OCI-LY7 (cell line): ENCODE data around the gene LMX1B.

Experiments
- EZH2phosphoT487 ChIP-seq: fragments of 200-600 bp; sonication (generic); IDR thresholded peaks from 2 replicates; pipeline ENCODE4 v1.6.1; 2018; ENCODE audit warnings: low read depth, borderline replicate concordance, mild to moderate bottlenecking, mixed run types, antibody characterized with exemption, low read length, moderate library complexity, mixed read lengths
- TF ChIP-seq, protein P1 (sequence below): fragments of 200-600 bp; sonication (generic); conservative IDR thresholded peaks from 2 replicates; pipeline ENCODE4 v1.5.1; 2014; ENCODE audit warnings: mild to moderate bottlenecking, antibody characterized with exemption, low read length, moderate library complexity, mixed read lengths

DNA sequence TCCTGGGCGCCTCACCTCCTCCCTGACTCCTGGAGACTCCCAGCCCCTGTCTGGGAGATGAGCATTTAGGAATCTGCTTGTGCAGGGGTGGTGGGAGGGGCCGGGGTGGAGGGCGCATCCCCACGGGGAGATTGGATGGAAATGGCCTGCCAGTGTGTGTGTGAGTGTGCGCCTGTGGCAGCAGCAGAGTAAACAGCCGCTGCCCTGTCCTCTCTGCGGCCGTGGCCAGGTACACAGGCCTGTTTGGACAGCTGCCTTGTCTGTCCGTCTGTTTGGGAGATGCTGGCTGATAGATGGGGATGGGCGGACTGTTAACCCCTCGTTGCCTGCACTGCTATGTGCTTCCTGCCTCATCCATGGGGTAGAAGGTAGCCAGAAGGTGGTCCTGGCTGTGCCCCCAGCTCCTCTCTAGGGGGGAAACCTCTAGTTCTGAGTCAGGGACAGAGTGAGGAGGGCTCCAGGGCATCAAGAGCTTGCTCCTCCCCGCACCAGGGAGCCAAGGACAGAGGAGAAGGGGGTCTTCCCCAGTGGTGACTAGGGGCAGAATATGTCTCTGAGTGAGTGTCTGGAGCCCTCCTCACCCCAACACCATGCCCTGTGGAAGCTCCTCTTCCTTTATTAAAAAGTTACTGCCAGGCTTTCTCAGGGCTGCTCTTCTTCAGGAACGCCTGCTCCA is 60.1 kb downstream of the LMX1B start:
- TF ChIP-seq, protein P1, sequence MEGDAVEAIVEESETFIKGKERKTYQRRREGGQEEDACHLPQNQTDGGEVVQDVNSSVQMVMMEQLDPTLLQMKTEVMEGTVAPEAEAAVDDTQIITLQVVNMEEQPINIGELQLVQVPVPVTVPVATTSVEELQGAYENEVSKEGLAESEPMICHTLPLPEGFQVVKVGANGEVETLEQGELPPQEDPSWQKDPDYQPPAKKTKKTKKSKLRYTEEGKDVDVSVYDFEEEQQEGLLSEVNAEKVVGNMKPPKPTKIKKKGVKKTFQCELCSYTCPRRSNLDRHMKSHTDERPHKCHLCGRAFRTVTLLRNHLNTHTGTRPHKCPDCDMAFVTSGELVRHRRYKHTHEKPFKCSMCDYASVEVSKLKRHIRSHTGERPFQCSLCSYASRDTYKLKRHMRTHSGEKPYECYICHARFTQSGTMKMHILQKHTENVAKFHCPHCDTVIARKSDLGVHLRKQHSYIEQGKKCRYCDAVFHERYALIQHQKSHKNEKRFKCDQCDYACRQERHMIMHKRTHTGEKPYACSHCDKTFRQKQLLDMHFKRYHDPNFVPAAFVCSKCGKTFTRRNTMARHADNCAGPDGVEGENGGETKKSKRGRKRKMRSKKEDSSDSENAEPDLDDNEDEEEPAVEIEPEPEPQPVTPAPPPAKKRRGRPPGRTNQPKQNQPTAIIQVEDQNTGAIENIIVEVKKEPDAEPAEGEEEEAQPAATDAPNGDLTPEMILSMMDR, result no peak
- no peak for TF ChIP-seq EZH2phosphoT487
